ENCODE results near the gene PLPP6. TPM values are rescaled to one million over a fixed set of nuclear protein-coding genes. Genes with fewer than 3 reads are reported as not detected.

Gene PLPP6
- total RNA-seq, 1 donor from 2014 or later: 6.1 TPM

GRCh38 chr9:4662989-4663792 is 1.1 kb downstream of the PLPP6 start:
- DNase-seq (ENCODE audit: low read depth, low spot score): no peak

- no peak for DNase-seq (ENCODE audit: low read depth, low spot score)
Measured at GRCh38 chr9:4663956-4664355, 1.9 kb downstream of the PLPP6 start.

- DNase-seq (ENCODE audit: low read depth, low spot score): peak; percentile 68
Measured at GRCh38 chr9:4665357-4665756, 3.3 kb downstream of the PLPP6 start.

- DNase-seq (ENCODE audit: low read depth, low spot score): no peak
Measured at GRCh38 chr9:4666042-4666699, 4.1 kb downstream of the PLPP6 start, which contains the start of gene SPATA6L. TSS of gene SPATA6L (minus strand) at chr9:4666480. CDS start at chr9:4666250, 230 bp downstream.

- DNase-seq (ENCODE audit: low read depth, low spot score): no peak
Measured at GRCh38 chr9:4667681-4668080, 5.6 kb downstream of the PLPP6 start.

- DNase-seq (ENCODE audit: low read depth, low spot score): no peak
Measured at GRCh38 chr9:4668604-4669003, 6.5 kb downstream of the PLPP6 start.

GRCh38 chr9:4669890-4670289 is 7.8 kb downstream of the PLPP6 start:
- DNase-seq (ENCODE audit: low read depth, low spot score): no peak

- DNase-seq (ENCODE audit: low read depth, low spot score): no peak
Measured at GRCh38 chr9:4670591-4670990, 8.5 kb downstream of the PLPP6 start.

GRCh38 chr9:4671737-4672136 is 9.6 kb downstream of the PLPP6 start:
- no peak for DNase-seq (ENCODE audit: low read depth, low spot score)

GRCh38 chr9:4674783-4675182 is 12.7 kb downstream of the PLPP6 start:
- no peak for DNase-seq (ENCODE audit: low read depth, low spot score)

GRCh38 chr9:4677392-4677791 is 15.3 kb downstream of the PLPP6 start:
- DNase-seq (ENCODE audit: low read depth, low spot score): no peak

- DNase-seq (ENCODE audit: low read depth, low spot score): no peak
Measured at GRCh38 chr9:4678679-4679267, 16.7 kb downstream of the PLPP6 start.

- peak; percentile 83 for DNase-seq (ENCODE audit: low read depth, low spot score)
Measured at GRCh38 chr9:4679268-4680172, 17.4 kb downstream of the PLPP6 start, which contains the start of gene CDC37L1. TSS of gene CDC37L1 (plus strand) at chr9:4679569. CDS start at chr9:4679768, 199 bp downstream.

- no peak for DNase-seq (ENCODE audit: low read depth, low spot score)
Measured at GRCh38 chr9:4680173-4680525, 18.1 kb downstream of the PLPP6 start.

- no peak for DNase-seq (ENCODE audit: low read depth, low spot score)
Measured at GRCh38 chr9:4680750-4681149, 18.7 kb downstream of the PLPP6 start.

- no peak for DNase-seq (ENCODE audit: low read depth, low spot score)
Measured at GRCh38 chr9:4684820-4685219, 22.7 kb downstream of the PLPP6 start.

- DNase-seq (ENCODE audit: low read depth, low spot score): no peak
Measured at GRCh38 chr9:4686112-4686511, 24.0 kb downstream of the PLPP6 start.

GRCh38 chr9:4686584-4686983 is 24.5 kb downstream of the PLPP6 start:
- no peak for DNase-seq (ENCODE audit: low read depth, low spot score)

GRCh38 chr9:4689021-4689420 is 26.9 kb downstream of the PLPP6 start:
- DNase-seq (ENCODE audit: low read depth, low spot score): no peak

GRCh38 chr9:4689687-4690104 is 27.6 kb downstream of the PLPP6 start:
- DNase-seq (ENCODE audit: low read depth, low spot score): no peak

- no peak for DNase-seq (ENCODE audit: low read depth, low spot score)
Measured at GRCh38 chr9:4690144-4690543, 28.1 kb downstream of the PLPP6 start.
